SK-N-SH (cell line): Measurements from ENCODE around the gene EDA. TPM values are rescaled to one million over a fixed set of nuclear protein-coding genes. Genes with fewer than 3 reads are reported as not detected.

Experiments used
- CTCF ChIA-PET: fragments of 300-600, 350-600 bp; formaldehyde crosslinking; extraction: SDS; loops from one replicate; lab custom pipeline; 2021; lab: Yijun Ruan, JAX
- POLR2A ChIA-PET: fragments of 350-600 bp; sonication (Branson Sonifier 250); formaldehyde crosslinking; extraction: SDS; loops from one replicate; lab custom pipeline; 2020; ENCODE audit warnings: antibody characterized with exemption, inconsistent platforms; lab: Yijun Ruan, JAX
- DNase-seq: peaks from one replicate; pipeline ENCODE4 v3.0.0; 2012
- H2AFZ ChIP-seq: fragments of 200-600 bp; sonication (generic); 2 replicates; pipeline ENCODE4 v1.8.1; 2016; ENCODE audit warnings: antibody characterized with exemption, mild to moderate bottlenecking, low read depth
- H3F3A ChIP-seq: fragments of 200-600 bp; sonication (generic); replicated peaks from 2 replicates; pipeline ENCODE3; 2016; ENCODE audit warnings: antibody characterized with exemption, mild to moderate bottlenecking; ENCODE audit not compliant: insufficient read depth
- H3K27ac ChIP-seq, 2 experiments: fragments of 200-500 bp in 1 of 2; fragments of 200-600 bp in 1 of 2; sonication (Bioruptor generic) in 1 of 2; sonication (generic), shearing (Covaris generic) in 1 of 2; 2 replicates each; pipeline versions ENCODE4 v1.5.1 to v1.6.1; 2014 to 2016; ENCODE audit warnings: low read depth in 2 of 2, inconsistent platforms in 1 of 2, low read length in 1 of 2, mild to moderate bottlenecking in 1 of 2, mixed read lengths in 1 of 2
- H3K27me3 ChIP-seq: fragments of 200-600 bp; sonication (generic), shearing (Covaris generic); 2 replicates; pipeline ENCODE4 v1.6.1; 2016; ENCODE audit warnings: mixed run types; ENCODE audit not compliant: insufficient read depth
- H3K36me3 ChIP-seq, 2 experiments: fragments of 200-500 bp in 1 of 2; fragments of 200-600 bp in 1 of 2; sonication (Bioruptor generic) in 1 of 2; sonication (generic) in 1 of 2; replicated peaks in 1 of 2; 2 replicates each; pipeline versions ENCODE3 to v1.5.1; 2014 to 2016; ENCODE audit warnings: low read length in 1 of 2, mild to moderate bottlenecking in 1 of 2; ENCODE audit not compliant: insufficient read depth in 2 of 2, control insufficient read depth in 1 of 2
- H3K4me1 ChIP-seq, 2 experiments: fragments of 200-500 bp in 1 of 2; fragments of 200-600 bp in 1 of 2; sonication (Bioruptor generic) in 1 of 2; sonication (generic), shearing (Covaris generic) in 1 of 2; 2 replicates each; pipeline versions ENCODE4 v1.5.1 to v1.6.1; 2014 to 2016; ENCODE audit warnings: low read depth in 1 of 2, low read length in 1 of 2, mixed run types in 1 of 2; ENCODE audit not compliant: insufficient read depth in 2 of 2, control insufficient read depth in 1 of 2
- H3K4me2 ChIP-seq: fragments of 200-600 bp; sonication (generic), shearing (Covaris generic); 2 replicates; pipeline ENCODE4 v1.6.1; 2017; ENCODE audit warnings: mixed run types
- H3K4me3 ChIP-seq, 2 experiments: fragments of 200-500 bp in 1 of 2; fragments of 200-600 bp in 1 of 2; sonication (Bioruptor generic) in 1 of 2; sonication (generic), shearing (Covaris generic) in 1 of 2; 2 replicates each; pipeline versions ENCODE4 v1.5.1 to v1.8.1; 2014 to 2016; ENCODE audit warnings: low read depth in 2 of 2, inconsistent platforms in 1 of 2, low read length in 1 of 2, mild to moderate bottlenecking in 1 of 2, mixed read lengths in 1 of 2, moderate library complexity in 1 of 2
- H3K79me2 ChIP-seq: fragments of 200-600 bp; sonication (generic); 2 replicates; pipeline ENCODE4 v1.8.1; 2017; ENCODE audit warnings: mild to moderate bottlenecking; ENCODE audit not compliant: insufficient read depth
- H3K9ac ChIP-seq: fragments of 200-600 bp; sonication (generic); 2 replicates; pipeline ENCODE4 v1.6.1; 2017; ENCODE audit warnings: mixed run types
- H3K9me2 ChIP-seq: fragments of 200-600 bp; sonication (generic); 2 replicates; pipeline ENCODE4 v1.6.1; 2017; ENCODE audit warnings: mixed run types
- H3K9me3 ChIP-seq: fragments of 200-600 bp; sonication (generic); 2 replicates; pipeline ENCODE4 v1.6.1; 2017; ENCODE audit warnings: mixed run types, mild to moderate bottlenecking, moderate library complexity
- H4K20me1 ChIP-seq: fragments of 200-600 bp; sonication (generic); 2 replicates; pipeline ENCODE4 v1.6.1; 2017; ENCODE audit warnings: mild to moderate bottlenecking, mixed run types; ENCODE audit not compliant: insufficient read depth
- ELF1 ChIP-seq: IDR thresholded peaks from 2 replicates; pipeline ENCODE4 v1.4.0; 2012
- FOSL2 ChIP-seq: IDR thresholded peaks from 2 replicates; pipeline ENCODE4 v1.4.0; 2012; ENCODE audit warnings: low read depth, mild to moderate bottlenecking, moderate library complexity, borderline replicate concordance
- FOXJ3 ChIP-seq: sonication (generic); formaldehyde crosslinking; IDR thresholded peaks from 2 replicates; pipeline ENCODE4 v1.5.1; 2020; ENCODE audit warnings: mild to moderate bottlenecking, missing genetic modification reagents
- GABPA ChIP-seq: IDR thresholded peaks from 2 replicates; pipeline ENCODE4 v1.4.0; 2012; ENCODE audit warnings: low read depth, mild to moderate bottlenecking
- GATA2 ChIP-seq: sonication (generic); formaldehyde crosslinking; IDR thresholded peaks from 2 replicates; pipeline ENCODE4 v1.5.0; 2020; ENCODE audit warnings: mild to moderate bottlenecking, missing genetic modification reagents
- IRF3 ChIP-seq: fragments of 150-350 bp; IDR thresholded peaks from 2 replicates; pipeline ENCODE4 v1.6.1; 2016; ENCODE audit warnings: mild to moderate bottlenecking, low read depth, low read length
- MEF2A ChIP-seq: IDR thresholded peaks from 2 replicates; pipeline ENCODE4 v1.4.0; 2012; ENCODE audit warnings: low read depth, borderline replicate concordance
- MXI1 ChIP-seq: IDR thresholded peaks from 2 replicates; pipeline ENCODE4 v1.6.1; 2012; ENCODE audit warnings: mild to moderate bottlenecking, low read depth, low read length, improper control_type of control experiment
- NFIC ChIP-seq: IDR thresholded peaks from 2 replicates; pipeline ENCODE4 v1.4.0; 2012; ENCODE audit warnings: borderline replicate concordance
- NRF1 ChIP-seq: IDR thresholded peaks from 2 replicates; pipeline ENCODE4 v1.6.1; 2012; ENCODE audit warnings: low read depth, mild to moderate bottlenecking, low read length
- RAD21 ChIP-seq: IDR thresholded peaks from 2 replicates; pipeline ENCODE4 v1.6.1; 2012; ENCODE audit warnings: mild to moderate bottlenecking, low read length
- RCOR1 ChIP-seq: fragments of 150-350 bp; IDR thresholded peaks from 2 replicates; pipeline ENCODE4 v1.6.1; 2017; ENCODE audit warnings: antibody characterized with exemption, low read length
- REST ChIP-seq: IDR thresholded peaks from 2 replicates; pipeline ENCODE4 v1.6.1; 2012; ENCODE audit warnings: mild to moderate bottlenecking, low read depth, low read length, moderate library complexity
- RFX5 ChIP-seq: IDR thresholded peaks from 2 replicates; pipeline ENCODE4 v1.6.1; 2012; ENCODE audit warnings: mild to moderate bottlenecking, improper control_type of control experiment, low read length
- RXRA ChIP-seq: IDR thresholded peaks from 2 replicates; pipeline ENCODE4 v1.4.0; 2012; ENCODE audit warnings: low read depth, mild to moderate bottlenecking, borderline replicate concordance
- SMC3 ChIP-seq: IDR thresholded peaks from 2 replicates; pipeline ENCODE4 v1.6.1; 2012; ENCODE audit warnings: low read depth, low read length, improper control_type of control experiment
- TEAD4 ChIP-seq: IDR thresholded peaks from 2 replicates; pipeline ENCODE4 v1.4.0; 2012; ENCODE audit warnings: mild to moderate bottlenecking, borderline replicate concordance; ENCODE audit not compliant: insufficient read depth
- YY1 ChIP-seq: IDR thresholded peaks from 2 replicates; pipeline ENCODE4 v1.4.0; 2012; ENCODE audit warnings: low read depth, mild to moderate bottlenecking
- WGBS: methylation state at CpG from one replicate; pipeline ENCODE4 v1.1.6; 2017; ENCODE audit warnings: low lambda C conversion rate; 5-methylcytosine and 5-hydroxymethylcytosine counted together
- polyA plus RNA-seq, 3 experiments: library from polyadenylated mRNA; depleted of rRNA; stranded (reverse); fragments of >200 nt; gene quantifications; 2 replicates each; pipeline ENCODE4 v1.2.3, GENCODE V29; 2012

EDA gene
- polyA plus RNA-seq, 1 of the 3 experiments (the other 2 are of a cell fraction) = 0.02 TPM

- ChIA-PET POLR2A (no interaction called here), CTCF (no interaction called here)
- no peak for TF ChIP-seq GATA2
- TF ChIP-seq RCOR1 = no peak
- no peak for TF ChIP-seq YY1
- TF ChIP-seq RAD21 = no peak
- TF ChIP-seq FOSL2 = no peak
- TF ChIP-seq MEF2A = no peak
- TF ChIP-seq NRF1 = no peak
- TF ChIP-seq NFIC = no peak
- TF ChIP-seq IRF3 = no peak
- TF ChIP-seq GABPA = no peak
- no peak for TF ChIP-seq REST
- TF ChIP-seq RXRA = no peak
- no peak for TF ChIP-seq TEAD4
- no peak for TF ChIP-seq RFX5
- no peaks in the 10 kb centered on the region for H3K27me3 ChIP-seq
- H3K36me3 ChIP-seq = no peaks in the 10 kb centered on the region
- H4K20me1 ChIP-seq = no peaks in the 10 kb centered on the region
- H3K4me1 ChIP-seq = no peaks in the 10 kb centered on the region
- H3K27ac ChIP-seq = no peak overlapping the region
- H3K4me3 ChIP-seq = no peak overlapping the region
- no peak overlapping the region for H3K9ac ChIP-seq
- no peaks in the 10 kb centered on the region for H3K9me3 ChIP-seq
- 0% methylated on average over 1 of the region's 1 CpG for WGBS
- no peaks in the 10 kb centered on the region for H3K79me2 ChIP-seq
- no peaks in the 10 kb centered on the region for H3K9me2 ChIP-seq
- no peaks in the 10 kb centered on the region for H3F3A ChIP-seq
- no peak for DNase-seq
- no peak overlapping the region for H3K4me2 ChIP-seq
- H2AFZ ChIP-seq = no peak overlapping the region
Measured at GRCh38 chrX:69664693-69665092, 48.8 kb downstream of the EDA start.

- ChIA-PET POLR2A (no interaction called here), CTCF (no interaction called here)
- Histone ChIP-seq H3F3A (no peaks in the 10 kb centered on the region), H3K4me1 (no peaks in the 10 kb centered on the region), H3K36me3 (no peaks in the 10 kb centered on the region), H3K79me2 (no peaks in the 10 kb centered on the region), H3K9me2 (no peaks in the 10 kb centered on the region), H2AFZ (no peak overlapping the region), H3K27ac (no peak overlapping the region), H3K4me3 (no peak overlapping the region), H3K9me3 (peaks cover 6% of the 10 kb centered on the region; the same call in 1 of the 2 replicates), H3K4me2 (no peak overlapping the region), H3K9ac (no peak overlapping the region), H3K27me3 (no peaks in the 10 kb centered on the region), H4K20me1 (no peaks in the 10 kb centered on the region)
- WGBS = 6% methylated on average over 2 of the region's 2 CpGs
- no peak for DNase-seq
- TF ChIP-seq FOXJ3 (CRISPR knock-in tag) (no peak), RFX5 (no peak), GABPA (no peak), RXRA (no peak), MEF2A (no peak), ELF1 (no peak), REST (no peak), MXI1 (no peak), FOSL2 (no peak), SMC3 (no peak)
Measured at GRCh38 chrX:69670001-69670555, 54.2 kb downstream of the EDA start.
